NCI-H2227 (cell line): Measurements from ENCODE around the gene TMEM260.

Experiments
- DNase-seq: peaks from one replicate; lab custom pipeline; 2025; ENCODE audit not compliant: unreplicated experiment; lab: John Stamatoyannopoulos, UW

The TMEM260 gene

GRCh38 chr14:56579345-56580220, at the start of gene TMEM260:
Gene TMEM260, plus strand, starts transcription at chr14:56579798. Its CDS starts 117 bp downstream, at chr14:56579915.
- peak; percentile 94 for DNase-seq

GRCh38 chr14:56532546-56532945, 47.1 kb upstream of the TMEM260 start:
- DNase-seq: no peak

- no peak for DNase-seq
These were observed 44.9 kb upstream of the TMEM260 start for GRCh38 chr14:56534656-56535055.

GRCh38 chr14:56539862-56540261, 39.7 kb upstream of the TMEM260 start:
- no peak for DNase-seq

GRCh38 chr14:56543436-56543835, 36.2 kb upstream of the TMEM260 start:
- DNase-seq: no peak

GRCh38 chr14:56549721-56550120, 29.9 kb upstream of the TMEM260 start:
- DNase-seq: peak; percentile 2

- DNase-seq: no peak
These were observed 27.0 kb upstream of the TMEM260 start for GRCh38 chr14:56552615-56553014.

GRCh38 chr14:56554301-56554700, 25.3 kb upstream of the TMEM260 start:
- DNase-seq: no peak

GRCh38 chr14:56555921-56556570, 23.6 kb upstream of the TMEM260 start:
- peak; percentile 49 for DNase-seq

GRCh38 chr14:56559182-56559581, 20.4 kb upstream of the TMEM260 start:
- no peak for DNase-seq

- DNase-seq: no peak
These were observed 18.0 kb upstream of the TMEM260 start for GRCh38 chr14:56561606-56562005.

GRCh38 chr14:56562883-56563282, 16.7 kb upstream of the TMEM260 start:
- no peak for DNase-seq

GRCh38 chr14:56569174-56569573, 10.4 kb upstream of the TMEM260 start:
- no peak for DNase-seq

GRCh38 chr14:56570295-56570694, 9.3 kb upstream of the TMEM260 start:
- no peak for DNase-seq

GRCh38 chr14:56580221-56580711, 668 bp downstream of the TMEM260 start:
- no peak for DNase-seq

- no peak for DNase-seq
These were observed 1.6 kb downstream of the TMEM260 start for GRCh38 chr14:56581041-56581727.

GRCh38 chr14:56585461-56586084, 6.0 kb downstream of the TMEM260 start:
- peak; percentile 22 for DNase-seq

- peak; percentile 9 for DNase-seq
These were observed 8.1 kb downstream of the TMEM260 start for GRCh38 chr14:56587701-56588100.

GRCh38 chr14:56590535-56590960, 10.9 kb downstream of the TMEM260 start:
- peak; percentile 72 for DNase-seq

GRCh38 chr14:56592746-56593544, 13.3 kb downstream of the TMEM260 start:
- DNase-seq: no peak
